IPS-NIHi7 (cell line): Measurements from ENCODE around the gene ATCAY.
A peak's percentile ranks its signal among the peaks of the same experiment; 100 is the strongest.

Experiments used
- DNase-seq: peaks from one replicate; pipeline ENCODE4 v3.0.0; 2012; ENCODE audit warnings: mixed read lengths; ENCODE audit errors: extremely low spot score

Gene ATCAY

GRCh38 chr19:3880471-3881271, at the start of gene ATCAY:
TSS of gene ATCAY (plus strand) at chr19:3880685. CDS start at chr19:3885768, 5,083 bp downstream.
- peak; percentile 84 for DNase-seq

- DNase-seq, result no peak
Observed at GRCh38 chr19:3831601-3832000, 48.9 kb upstream of the ATCAY start.

GRCh38 chr19:3832001-3832400, 48.5 kb upstream of the ATCAY start:
- DNase-seq, result no peak

- DNase-seq, result no peak
Observed at GRCh38 chr19:3833578-3834348, 46.7 kb upstream of the ATCAY start.

GRCh38 chr19:3834349-3835054, 46.0 kb upstream of the ATCAY start:
- no peak for DNase-seq

- no peak for DNase-seq
Observed at GRCh38 chr19:3835055-3835435, 45.4 kb upstream of the ATCAY start.

GRCh38 chr19:3836887-3837286, 43.6 kb upstream of the ATCAY start:
- DNase-seq, result no peak

- no peak for DNase-seq
Observed at GRCh38 chr19:3837332-3837731, 43.2 kb upstream of the ATCAY start.

GRCh38 chr19:3837922-3838321, 42.6 kb upstream of the ATCAY start:
- no peak for DNase-seq

- DNase-seq, result no peak
Observed at GRCh38 chr19:3838661-3839060, 41.8 kb upstream of the ATCAY start.

- no peak for DNase-seq
Observed at GRCh38 chr19:3839941-3840340, 40.5 kb upstream of the ATCAY start.

GRCh38 chr19:3840804-3841203, 39.7 kb upstream of the ATCAY start:
- DNase-seq, result no peak

GRCh38 chr19:3842948-3843347, 37.5 kb upstream of the ATCAY start:
- no peak for DNase-seq

GRCh38 chr19:3844596-3844995, 35.9 kb upstream of the ATCAY start:
- DNase-seq, result no peak

GRCh38 chr19:3849092-3849491, 31.4 kb upstream of the ATCAY start:
- peak; percentile 65 for DNase-seq

GRCh38 chr19:3849787-3850186, 30.7 kb upstream of the ATCAY start:
- no peak for DNase-seq

- DNase-seq, result no peak
Observed at GRCh38 chr19:3850320-3850972, 30.0 kb upstream of the ATCAY start.

GRCh38 chr19:3851254-3852176, 29.0 kb upstream of the ATCAY start:
- no peak for DNase-seq

- no peak for DNase-seq
Observed at GRCh38 chr19:3852177-3852511, 28.3 kb upstream of the ATCAY start.

- no peak for DNase-seq
Observed at GRCh38 chr19:3852614-3853254, 27.8 kb upstream of the ATCAY start.

- no peak for DNase-seq
Observed at GRCh38 chr19:3855320-3855719, 25.2 kb upstream of the ATCAY start.
